ENCODE results near the gene ALCAM.
"Not testable (repeated sequence)": the region's sequence is repeated elsewhere in the genome, so short reads cannot be mapped to it uniquely, and the experiment has no call there.

The ALCAM gene

GRCh38 chr3:105356988-105357387 is 9.7 kb upstream of the ALCAM start:
- DNase-seq, result no peak

- DNase-seq, result no peak
Observed at GRCh38 chr3:105359098-105359762, 7.5 kb upstream of the ALCAM start.

- no peak for DNase-seq
Observed at GRCh38 chr3:105360003-105360402, 6.7 kb upstream of the ALCAM start.

GRCh38 chr3:105362021-105362665 is 4.6 kb upstream of the ALCAM start:
- DNase-seq, result no peak

DNA sequence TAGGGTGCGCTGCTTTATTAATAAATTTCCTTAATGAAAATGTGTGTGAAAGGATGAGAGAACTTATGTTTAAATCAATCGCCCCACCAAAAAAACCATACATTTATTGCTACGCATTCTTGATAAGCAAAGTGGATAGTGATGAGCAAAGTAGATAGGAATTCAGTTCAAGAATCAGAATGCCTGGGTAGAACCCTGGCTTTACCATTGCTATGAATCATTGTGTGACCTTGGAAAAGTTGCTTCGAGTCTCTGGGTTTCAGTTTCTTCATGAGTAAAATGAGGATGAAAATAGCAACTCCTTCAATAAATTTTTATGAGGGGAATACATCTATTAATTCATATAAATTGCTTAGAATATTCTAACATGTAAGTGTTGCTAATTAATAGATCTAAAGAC is 2.6 kb upstream of the ALCAM start:
- no peak for DNase-seq

- DNase-seq, result no peak
Observed at GRCh38 chr3:105365081-105365390, 1.7 kb upstream of the ALCAM start.

GRCh38 chr3:105365391-105366325 is 1.1 kb upstream of the ALCAM start:
- peak; percentile 66 for DNase-seq

GRCh38 chr3:105367063-105367405 is 325 bp downstream of the ALCAM start:
- peak; percentile 66 for DNase-seq

- peak; percentile 76 for DNase-seq
Observed at GRCh38 chr3:105367406-105368213, 901 bp downstream of the ALCAM start.

DNA sequence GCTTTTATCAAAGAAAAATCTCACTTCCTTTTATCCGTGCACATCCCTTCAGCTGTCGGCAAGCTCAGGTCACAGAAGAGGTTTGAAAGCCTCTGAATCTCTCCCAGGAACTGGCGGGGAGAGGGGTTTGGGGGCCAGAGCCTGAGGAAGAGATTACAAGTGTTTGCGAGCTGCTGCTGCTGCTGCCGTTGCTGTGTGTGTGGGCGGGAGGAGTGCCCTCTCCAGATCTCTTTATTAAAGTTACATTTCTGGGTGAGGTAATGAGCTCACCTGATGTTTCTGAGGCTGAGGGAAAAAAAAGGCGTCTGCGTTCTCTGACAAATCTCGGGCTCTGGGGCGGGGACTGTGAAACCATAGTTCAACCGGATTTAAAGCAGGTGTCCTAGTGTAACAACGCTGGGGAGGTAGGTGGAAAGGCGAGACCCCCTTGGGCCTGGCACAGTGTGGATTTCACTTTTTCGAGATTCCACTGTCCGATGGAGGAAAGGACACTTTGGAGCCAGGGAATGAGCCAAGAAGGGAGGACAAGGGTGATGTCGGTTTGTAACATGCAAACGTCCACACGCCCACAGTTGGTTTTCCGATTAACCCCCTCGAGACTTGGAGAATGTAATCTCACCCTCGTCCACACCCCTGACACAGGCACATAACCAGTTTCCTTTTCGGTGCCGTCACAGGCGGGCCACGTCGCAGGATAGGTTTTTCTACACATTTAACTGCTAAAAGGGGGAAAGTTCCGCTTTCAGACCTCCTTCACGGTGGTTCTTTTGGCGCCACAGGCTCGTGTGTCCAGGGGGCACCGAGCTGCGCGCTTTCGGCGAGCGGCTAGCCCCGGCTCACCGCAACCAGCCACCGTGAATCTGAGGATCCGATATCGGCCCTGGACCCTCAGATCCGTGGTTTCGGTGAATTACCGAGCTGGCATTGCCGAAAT is 2.1 kb downstream of the ALCAM start:
- peak; percentile 89 for DNase-seq

GRCh38 chr3:105369500-105370371 is 3.0 kb downstream of the ALCAM start:
- peak; percentile 79 for DNase-seq

DNA sequence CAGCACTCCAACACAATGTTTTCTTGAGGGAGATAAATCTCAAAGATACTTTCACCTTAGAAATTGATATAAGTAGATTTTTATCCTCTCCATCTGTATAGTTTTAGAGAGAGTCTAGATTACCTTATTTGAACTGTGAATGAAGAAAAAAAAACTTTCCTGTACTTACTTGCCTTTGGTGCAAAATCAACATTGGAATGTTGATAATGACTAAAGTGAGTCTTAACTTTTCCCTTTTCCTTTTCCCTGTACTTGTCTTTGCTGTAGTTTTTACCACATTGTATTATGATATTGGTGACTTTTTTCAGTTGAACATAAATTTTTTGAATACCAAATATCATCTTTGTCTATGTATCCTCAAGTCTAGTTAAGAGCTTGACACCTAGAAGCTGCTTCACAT is 6.7 kb downstream of the ALCAM start:
- DNase-seq, result no peak

- no peak for DNase-seq
Observed at GRCh38 chr3:105375750-105376511, 9.2 kb downstream of the ALCAM start.

- DNase-seq, result no peak
Observed at GRCh38 chr3:105377716-105378115, 11.0 kb downstream of the ALCAM start.

GRCh38 chr3:105385179-105385578 is 18.5 kb downstream of the ALCAM start:
- DNase-seq, result no peak

DNA sequence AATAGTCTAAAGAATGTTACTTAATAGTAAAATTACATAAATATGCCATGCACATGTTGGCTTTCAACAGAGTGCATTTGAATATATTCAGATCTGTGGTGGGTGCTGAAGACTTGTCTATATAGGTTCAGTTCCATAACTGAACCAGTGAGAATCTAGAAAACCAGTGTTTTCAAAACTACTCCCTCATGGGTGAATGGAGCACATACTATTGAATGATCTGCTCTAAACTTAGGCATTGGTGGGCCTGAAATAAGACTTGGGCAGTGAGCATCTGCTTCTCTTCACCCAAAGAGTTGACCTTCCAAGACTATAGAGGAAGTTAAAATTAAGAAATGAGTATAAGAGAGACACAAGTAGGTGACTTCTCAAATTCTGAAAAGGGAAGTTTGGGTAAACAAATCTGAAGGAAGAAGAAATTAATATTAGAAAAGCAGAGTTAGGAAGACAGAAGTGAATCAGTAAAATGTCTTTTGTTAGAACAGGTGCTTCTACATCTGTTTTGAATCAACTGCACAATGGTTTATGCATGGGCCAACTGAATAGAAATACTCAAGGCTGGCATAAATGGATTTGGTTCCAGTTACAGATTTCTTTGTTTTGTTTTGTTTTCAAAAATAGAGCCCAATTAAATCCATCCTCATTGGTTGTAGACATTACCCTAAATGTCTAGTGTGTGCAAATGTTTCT is 19.3 kb downstream of the ALCAM start:
- peak; percentile 7 for DNase-seq

DNA sequence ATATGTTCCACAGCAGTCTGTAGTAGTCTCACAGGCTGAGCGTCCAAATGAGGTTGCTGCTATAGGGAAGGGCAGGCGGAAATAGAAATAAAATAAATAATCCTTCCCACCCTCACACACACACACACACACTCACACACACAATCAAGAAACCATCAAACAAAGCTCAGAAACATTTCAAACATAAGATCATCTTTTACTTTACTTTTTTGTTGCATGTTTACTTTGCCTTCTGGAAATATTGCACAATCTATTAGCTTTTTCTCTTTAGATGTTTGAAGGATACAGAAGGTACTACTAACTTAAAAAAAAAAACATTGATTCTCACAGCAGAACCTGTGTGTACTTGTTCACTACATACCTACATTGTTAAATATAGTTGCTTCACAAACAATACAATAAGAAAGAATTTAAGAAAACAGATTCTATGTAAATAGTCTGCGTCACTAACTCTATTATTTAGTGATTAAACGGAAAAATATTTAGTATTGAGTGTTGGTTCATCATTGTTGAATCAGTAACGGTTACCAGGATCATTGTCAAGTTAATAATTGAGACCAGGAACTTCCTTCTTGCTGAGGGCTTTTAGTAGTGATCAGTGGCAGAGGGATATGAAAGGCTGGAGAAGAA is 20.5 kb downstream of the ALCAM start:
- peak; percentile 78 for DNase-seq

GRCh38 chr3:105388176-105388575 is 21.5 kb downstream of the ALCAM start:
- peak; percentile 6 for DNase-seq

DNA sequence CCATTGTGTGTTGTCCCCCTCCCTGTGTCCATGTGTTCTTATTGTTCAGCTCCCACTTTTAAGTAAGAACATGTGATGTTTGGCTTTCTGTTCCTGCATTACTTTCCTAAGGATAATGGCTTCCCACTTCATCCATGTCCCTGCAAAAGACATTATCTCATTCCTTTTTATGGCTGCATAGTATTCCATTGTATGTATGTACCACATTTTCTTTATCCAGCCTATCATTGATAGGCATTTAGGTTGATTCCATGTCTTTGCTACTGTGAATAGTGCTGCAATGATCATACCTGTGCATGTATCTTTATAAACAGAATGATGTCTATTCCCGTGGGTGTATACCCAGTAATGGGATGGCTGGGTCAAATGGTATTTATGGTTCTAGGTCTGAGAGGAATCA is 23.1 kb downstream of the ALCAM start:
- not testable (repeated sequence) for DNase-seq

All from DMS53 (cell line).